Right lobe of liver (tissue), 4 donors: ENCODE measurements around the gene TMEM131L.

Source experiments
- POLR2A ChIP-seq: fragments of 450-650 bp; IDR thresholded peaks from one replicate; pipeline ENCODE4 v1.6.1; 2017; ENCODE audit warnings: antibody characterized with exemption, mild to moderate bottlenecking
- TF ChIP-seq, protein P1 (sequence below), 4 donors: fragments of 200-600 bp in 3 of 4; fragments of 450-650 bp in 1 of 4; IDR thresholded peaks; one replicate each; pipeline versions ENCODE4 v1.5.1 to v1.8.0; 2016 to 2022; ENCODE audit warnings: antibody characterized with exemption in 4 of 4, mild to moderate bottlenecking in 2 of 4
- donor health status: DM: no; HTN: no; CAD: no.
- donor health status: DM: no; HTN: no; CAD: no.
- donor health status: DM: no; HTN: yes; CAD: no.

DNA sequence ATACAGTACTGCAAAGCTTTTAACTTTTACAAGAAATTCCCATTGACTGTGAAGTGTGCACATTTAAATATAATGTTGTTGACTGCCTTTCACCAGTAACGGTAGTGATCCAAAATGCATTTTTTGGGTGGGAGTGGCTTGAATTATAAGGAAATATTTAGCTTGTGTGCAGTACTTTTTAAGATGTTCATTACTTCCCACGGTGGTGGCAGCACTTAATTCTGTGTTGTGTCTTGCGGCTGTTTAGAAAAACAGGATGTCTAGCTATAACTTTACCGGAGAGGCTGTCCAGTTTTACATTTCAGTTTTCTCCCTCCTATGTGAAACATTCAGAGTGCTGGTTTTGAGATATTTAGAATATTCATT, 1.7 kb downstream of the TMEM131L start:
- TF ChIP-seq, protein P1, sequence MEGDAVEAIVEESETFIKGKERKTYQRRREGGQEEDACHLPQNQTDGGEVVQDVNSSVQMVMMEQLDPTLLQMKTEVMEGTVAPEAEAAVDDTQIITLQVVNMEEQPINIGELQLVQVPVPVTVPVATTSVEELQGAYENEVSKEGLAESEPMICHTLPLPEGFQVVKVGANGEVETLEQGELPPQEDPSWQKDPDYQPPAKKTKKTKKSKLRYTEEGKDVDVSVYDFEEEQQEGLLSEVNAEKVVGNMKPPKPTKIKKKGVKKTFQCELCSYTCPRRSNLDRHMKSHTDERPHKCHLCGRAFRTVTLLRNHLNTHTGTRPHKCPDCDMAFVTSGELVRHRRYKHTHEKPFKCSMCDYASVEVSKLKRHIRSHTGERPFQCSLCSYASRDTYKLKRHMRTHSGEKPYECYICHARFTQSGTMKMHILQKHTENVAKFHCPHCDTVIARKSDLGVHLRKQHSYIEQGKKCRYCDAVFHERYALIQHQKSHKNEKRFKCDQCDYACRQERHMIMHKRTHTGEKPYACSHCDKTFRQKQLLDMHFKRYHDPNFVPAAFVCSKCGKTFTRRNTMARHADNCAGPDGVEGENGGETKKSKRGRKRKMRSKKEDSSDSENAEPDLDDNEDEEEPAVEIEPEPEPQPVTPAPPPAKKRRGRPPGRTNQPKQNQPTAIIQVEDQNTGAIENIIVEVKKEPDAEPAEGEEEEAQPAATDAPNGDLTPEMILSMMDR (IDR thresholded peaks at IDR 0.05) = no peak
- no peak for TF ChIP-seq POLR2A
